HG03159 (cell line): Measurements from ENCODE around the gene CCDC60.

Source experiments
- ATAC-seq: cut with Tn5 transposase; IDR thresholded peaks from one replicate; pipeline ENCODE4 v1.9.1; 2021; ENCODE audit warnings: mild to moderate bottlenecking, moderate library complexity; ENCODE audit not compliant: unreplicated experiment

CCDC60 gene

GRCh38 chr12:119432949-119433348 lies 98.4 kb downstream of the CCDC60 start:
- ATAC-seq, result no peak

GRCh38 chr12:119440803-119441360 lies 106.4 kb downstream of the CCDC60 start:
- ATAC-seq, result no peak

GRCh38 chr12:119444462-119445044 lies 110.0 kb downstream of the CCDC60 start:
- peak; percentile 66 for ATAC-seq

GRCh38 chr12:119446459-119446858 lies 111.9 kb downstream of the CCDC60 start:
- no peak for ATAC-seq

- ATAC-seq, result no peak
These were observed 112.6 kb downstream of the CCDC60 start for GRCh38 chr12:119447126-119447525.

GRCh38 chr12:119447618-119448017 lies 113.1 kb downstream of the CCDC60 start:
- ATAC-seq, result no peak

GRCh38 chr12:119448611-119449131 lies 114.1 kb downstream of the CCDC60 start:
- no peak for ATAC-seq

GRCh38 chr12:119450771-119451170 lies 116.2 kb downstream of the CCDC60 start:
- ATAC-seq, result no peak

- ATAC-seq, result no peak
These were observed 122.3 kb downstream of the CCDC60 start for GRCh38 chr12:119456824-119457223.

- no peak for ATAC-seq
These were observed 122.7 kb downstream of the CCDC60 start for GRCh38 chr12:119457271-119457670.

- no peak for ATAC-seq
These were observed 125.0 kb downstream of the CCDC60 start for GRCh38 chr12:119459481-119459880.

GRCh38 chr12:119460876-119461275 lies 126.3 kb downstream of the CCDC60 start:
- ATAC-seq, result no peak

- no peak for ATAC-seq
These were observed 127.2 kb downstream of the CCDC60 start for GRCh38 chr12:119461636-119462214.

- ATAC-seq, result no peak
These were observed 128.8 kb downstream of the CCDC60 start for GRCh38 chr12:119463211-119463926.

GRCh38 chr12:119468296-119468695 lies 133.8 kb downstream of the CCDC60 start:
- ATAC-seq, result no peak

GRCh38 chr12:119475650-119476049 lies 141.1 kb downstream of the CCDC60 start:
- ATAC-seq, result no peak

- no peak for ATAC-seq
These were observed 142.4 kb downstream of the CCDC60 start for GRCh38 chr12:119476951-119477350.

- ATAC-seq, result no peak
These were observed 144.6 kb downstream of the CCDC60 start for GRCh38 chr12:119479121-119479561.

GRCh38 chr12:119480551-119480950 lies 146.0 kb downstream of the CCDC60 start:
- ATAC-seq, result no peak

GRCh38 chr12:119486599-119487154 lies 152.1 kb downstream of the CCDC60 start:
- no peak for ATAC-seq

- ATAC-seq, result no peak
These were observed 157.3 kb downstream of the CCDC60 start for GRCh38 chr12:119491814-119492213.
